Stromal cell of bone marrow (primary cell): Measurements from ENCODE around the gene PALLD.

Experiments used
- DNase-seq: peaks from one replicate; pipeline ENCODE4 v3.0.0-alpha.2; 2012; ENCODE audit warnings: low read depth

Gene PALLD

DNA sequence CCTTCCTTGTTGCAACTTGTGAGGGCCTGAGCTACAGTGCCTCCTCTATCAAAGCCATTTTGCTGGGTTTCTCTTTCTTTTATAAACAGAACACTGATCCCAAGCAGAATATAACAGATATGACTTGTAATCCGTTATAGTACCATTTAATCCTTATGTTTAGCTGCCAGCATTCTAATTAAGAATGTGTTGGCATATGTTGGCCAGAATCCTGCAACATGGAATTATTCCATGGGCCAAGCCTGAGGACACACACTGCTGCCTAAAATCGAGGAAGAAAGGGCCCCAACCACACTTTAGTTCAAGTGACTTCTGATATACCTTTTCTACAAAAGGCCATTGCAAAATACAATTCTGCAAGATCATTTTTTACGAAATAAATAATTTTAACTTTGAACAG lies 28.0 kb downstream of the PALLD start:
- DNase-seq: no peak

DNA sequence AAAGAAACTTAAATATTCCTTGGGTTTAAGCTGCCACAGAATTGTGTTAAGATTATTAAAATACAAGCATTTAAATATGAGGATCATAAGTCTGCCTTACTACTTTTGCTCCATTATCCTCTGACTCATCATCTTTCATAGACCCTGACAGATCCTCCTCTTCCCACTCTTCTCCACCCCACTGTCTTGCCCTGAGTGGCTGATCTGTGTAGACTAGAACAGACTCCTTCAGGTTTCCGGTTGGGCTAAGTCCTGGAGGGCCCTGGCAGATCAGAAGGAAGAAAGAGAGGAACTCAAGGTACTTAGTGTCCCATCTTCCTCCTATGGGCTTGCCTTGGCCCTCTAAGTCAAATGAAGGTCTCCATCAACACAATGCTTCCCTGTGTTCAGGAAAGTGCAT lies 30.7 kb downstream of the PALLD start:
- no peak for DNase-seq

DNA sequence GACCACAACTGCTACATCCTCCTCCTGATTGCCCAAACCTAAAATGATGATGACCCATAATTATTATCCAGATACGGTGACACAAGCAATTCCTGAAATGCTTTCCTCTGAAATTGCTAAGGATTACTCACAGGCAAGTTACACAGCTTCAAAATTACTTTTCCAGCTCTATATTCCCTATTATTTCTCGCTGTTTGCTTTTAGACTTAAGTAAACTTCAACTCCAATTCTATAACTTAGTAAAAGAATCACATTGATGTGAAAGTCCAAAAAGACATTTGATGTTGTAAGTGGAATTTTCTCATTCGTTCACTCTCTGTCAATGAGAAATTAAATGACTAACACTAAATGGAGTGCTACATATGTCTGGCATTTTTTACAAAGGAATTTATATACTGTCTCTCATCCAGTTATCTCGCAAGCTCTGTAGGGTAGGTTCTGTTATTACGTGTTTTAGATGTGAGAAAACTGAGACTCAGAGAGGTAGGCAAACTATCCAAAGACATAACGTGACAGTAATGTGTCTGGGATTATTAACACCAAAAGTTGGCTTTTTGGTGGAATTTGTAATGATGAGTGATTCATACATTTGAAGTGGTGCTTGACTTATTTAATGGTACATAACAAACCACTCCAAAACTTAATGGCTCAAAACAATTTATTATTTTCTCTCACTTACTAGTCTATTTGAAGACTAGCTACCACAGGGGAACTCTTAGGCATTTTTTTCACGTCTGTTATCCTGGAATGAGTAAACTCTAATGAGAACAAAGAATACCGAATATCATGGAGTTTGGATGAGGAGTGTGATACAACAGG lies 31.5 kb downstream of the PALLD start:
- no peak for DNase-seq

DNA sequence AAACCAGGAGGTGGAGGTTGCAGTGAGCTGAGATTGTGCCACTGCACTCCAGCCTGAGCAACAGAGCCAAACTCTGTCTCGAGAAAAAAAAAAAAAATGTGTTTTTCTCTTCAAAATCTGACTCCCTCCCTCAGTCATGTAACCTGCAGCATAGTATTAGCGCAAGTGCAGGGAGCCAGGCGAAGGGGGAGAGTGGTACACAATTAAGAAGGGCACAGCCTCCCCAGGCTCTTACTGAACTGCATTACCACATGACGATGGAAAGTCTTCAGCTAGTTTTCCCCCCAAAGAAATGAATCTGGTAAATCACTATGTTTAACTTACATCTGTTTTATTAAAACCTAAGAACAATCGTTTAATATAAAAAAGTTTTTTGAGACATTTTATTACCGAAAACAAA lies 32.4 kb downstream of the PALLD start:
- no peak for DNase-seq

DNA sequence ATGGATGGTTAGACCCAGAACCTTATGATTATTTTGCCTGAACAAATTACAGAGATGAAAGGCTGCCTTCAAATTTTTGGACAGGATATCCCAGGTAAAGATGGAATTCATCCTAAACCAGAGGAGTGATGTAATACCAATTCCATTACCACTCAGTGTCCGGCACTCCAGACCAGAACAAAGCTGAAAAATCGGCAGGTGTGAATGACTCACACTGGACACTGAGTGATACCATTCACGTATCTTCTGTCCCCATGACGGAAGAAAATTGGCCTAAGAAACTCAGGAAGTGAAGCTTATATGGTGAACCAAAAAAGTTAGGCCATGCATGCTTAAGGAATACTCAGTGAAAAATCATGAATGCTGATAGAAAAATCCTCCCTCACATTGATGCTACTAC lies 34.5 kb downstream of the PALLD start:
- no peak for DNase-seq

DNA sequence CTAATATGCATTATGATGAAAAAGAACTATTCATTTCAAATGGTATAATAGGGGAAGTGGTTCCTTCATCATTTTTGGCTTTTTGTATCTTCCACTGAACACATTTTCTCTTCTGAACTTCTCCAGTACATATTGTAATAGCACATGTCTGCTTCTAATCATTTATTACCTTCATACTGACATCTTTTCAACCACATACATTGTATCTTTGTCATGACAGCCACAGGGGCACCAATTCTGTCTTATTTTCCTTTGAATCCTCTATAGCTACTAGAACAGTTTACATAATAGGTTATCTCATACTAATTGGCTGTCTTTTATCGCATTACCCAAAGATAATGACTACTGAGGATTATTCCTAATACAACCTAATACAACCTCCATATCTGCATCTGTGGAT lies 37.7 kb downstream of the PALLD start:
- no peak for DNase-seq

DNA sequence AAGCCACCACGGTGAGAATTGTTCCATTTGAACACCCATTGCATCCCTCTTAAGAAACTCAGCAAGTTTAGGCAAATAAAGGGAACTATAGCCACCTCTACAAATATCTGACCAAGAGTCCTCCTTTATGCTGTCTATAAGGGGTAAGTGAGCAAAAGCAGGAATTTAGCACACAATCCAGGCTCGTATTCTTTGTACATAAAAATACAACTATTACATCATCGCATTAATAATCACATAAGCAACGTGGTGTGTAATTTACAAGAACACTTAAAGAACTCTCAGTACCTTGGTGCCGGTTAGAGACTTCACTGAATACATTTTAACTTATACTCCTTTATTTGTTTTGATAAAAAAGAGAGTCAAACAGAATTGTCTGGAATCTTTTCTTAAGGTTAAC lies 38.8 kb downstream of the PALLD start:
- no peak for DNase-seq

DNA sequence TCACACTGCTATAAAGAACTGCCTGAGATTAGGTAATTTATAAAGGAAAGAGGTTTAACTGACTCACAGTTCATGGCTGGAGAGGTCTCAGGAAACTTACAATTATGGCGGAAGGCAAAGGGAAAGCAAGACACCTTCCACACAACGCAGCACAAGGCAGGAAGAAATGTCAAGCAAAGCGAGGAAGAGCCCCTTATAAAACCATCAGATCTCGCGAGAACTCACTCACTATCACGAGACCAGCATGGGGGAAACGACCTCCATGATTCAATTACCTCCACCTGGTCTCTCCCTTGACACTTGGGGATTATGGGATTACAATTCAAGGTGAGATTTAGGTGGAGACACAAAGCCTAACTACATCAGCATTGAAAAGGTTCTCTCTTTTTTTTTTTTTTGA lies 39.6 kb downstream of the PALLD start:
- no peak for DNase-seq

DNA sequence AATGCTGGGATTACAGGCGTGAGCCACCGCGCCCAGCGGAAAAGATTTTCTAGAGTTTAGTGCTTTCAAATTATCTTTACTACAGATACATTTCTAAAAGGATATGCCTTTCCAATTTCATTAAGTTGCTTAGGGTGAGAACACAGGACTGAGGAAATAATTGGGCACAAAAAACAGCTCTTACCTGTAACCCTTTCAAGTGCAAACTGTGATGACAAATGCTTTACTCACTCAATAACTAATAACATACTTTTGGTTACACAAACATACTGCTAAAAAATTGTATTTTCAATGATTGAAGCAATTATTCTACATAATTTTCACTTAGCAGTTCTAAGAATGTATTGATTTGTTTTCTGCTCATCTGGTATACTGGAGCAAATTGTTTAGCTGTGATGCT lies 40.2 kb downstream of the PALLD start:
- no peak for DNase-seq

DNA sequence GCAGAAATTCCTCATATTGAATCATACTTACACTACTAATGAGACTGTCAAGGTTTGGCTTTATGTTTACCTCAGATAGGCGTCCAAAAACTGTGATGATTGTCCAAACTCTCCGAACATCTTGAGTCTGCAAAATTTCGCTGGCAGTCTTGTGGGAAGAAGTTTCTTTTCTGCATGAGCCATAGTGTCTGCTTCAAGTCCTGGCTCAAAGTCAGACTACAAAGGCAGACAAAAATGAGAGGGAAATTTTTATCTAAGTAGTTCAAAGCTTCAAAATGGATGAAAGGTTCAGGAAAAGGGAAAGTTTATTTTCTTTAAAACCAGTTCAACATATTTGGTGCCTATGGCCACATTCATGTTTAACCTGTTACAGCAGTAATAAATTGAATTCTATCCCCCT lies 40.7 kb downstream of the PALLD start:
- DNase-seq: no peak

DNA sequence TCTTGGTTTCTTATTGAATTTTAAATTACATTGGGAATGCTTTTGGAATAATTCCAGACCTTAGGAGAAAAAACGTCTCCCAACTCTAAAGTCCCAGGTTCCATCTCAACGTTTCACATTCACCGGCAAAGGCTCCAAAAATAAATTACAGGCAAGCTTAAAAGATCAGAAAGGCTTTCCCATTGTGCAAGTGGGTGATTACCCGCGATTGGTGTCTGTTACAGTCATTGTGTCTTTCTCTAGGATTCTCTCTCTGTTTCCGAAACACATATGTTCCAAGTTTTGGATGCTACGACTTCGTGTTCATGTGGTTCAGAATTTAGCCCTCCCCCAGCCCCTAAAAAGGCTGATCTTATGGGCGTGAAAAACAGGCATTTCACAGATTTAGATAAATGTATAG lies 41.8 kb downstream of the PALLD start:
- no peak for DNase-seq

DNA sequence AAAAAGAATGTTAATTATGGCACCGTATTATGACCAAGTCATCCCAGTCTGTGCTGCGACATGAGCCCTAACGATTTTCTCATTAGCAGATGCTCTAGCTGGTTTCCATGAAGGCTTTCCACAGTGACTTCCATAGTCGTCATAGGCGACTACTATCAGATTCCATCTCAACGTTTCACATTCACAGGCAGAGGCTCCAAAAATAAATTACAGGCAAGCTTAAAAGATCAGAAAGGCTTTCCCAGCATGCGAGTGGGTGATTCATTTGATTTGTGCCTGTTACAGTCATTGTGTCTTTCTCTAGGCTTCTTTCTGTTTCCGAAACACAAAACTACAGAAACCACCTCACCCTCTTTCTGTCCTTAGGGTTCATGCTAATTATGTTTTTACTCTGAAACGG lies 43.2 kb downstream of the PALLD start:
- DNase-seq: peak; percentile 54

DNA sequence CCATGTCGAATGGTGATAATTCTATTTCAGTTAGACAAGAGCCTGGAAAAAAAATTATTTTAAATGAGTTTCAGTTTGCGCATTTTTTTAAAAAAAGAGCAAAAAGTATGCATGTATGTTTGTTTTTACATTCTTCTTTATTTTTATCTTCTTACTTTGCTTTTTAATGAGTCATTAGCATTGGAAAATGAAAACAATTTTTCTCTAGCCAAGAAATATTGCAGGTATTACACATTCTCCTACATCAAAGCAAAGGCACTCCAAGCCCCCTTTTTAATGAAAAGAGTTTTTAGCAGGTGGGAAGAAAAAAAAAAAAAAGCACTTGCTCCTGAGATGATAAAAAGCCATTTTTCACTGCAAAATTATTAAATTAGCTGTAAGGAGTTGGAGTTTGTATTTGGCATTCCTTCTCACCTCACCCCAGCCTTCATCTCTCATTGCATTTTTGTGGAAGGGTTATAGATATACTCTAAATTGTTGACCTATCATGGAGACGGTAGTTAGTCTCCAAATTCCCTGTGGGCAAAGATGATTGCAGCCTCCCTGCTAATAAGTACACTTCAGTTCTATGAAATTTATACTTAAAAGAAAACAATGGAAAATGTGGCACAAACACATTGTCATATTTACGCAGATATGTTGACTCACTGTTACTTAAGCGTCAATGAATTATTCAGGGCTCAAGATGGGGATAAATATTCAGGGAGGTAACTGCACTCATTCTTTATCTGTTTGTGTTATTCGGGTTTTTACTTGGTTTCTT lies 43.8 kb downstream of the PALLD start:
- DNase-seq: no peak

DNA sequence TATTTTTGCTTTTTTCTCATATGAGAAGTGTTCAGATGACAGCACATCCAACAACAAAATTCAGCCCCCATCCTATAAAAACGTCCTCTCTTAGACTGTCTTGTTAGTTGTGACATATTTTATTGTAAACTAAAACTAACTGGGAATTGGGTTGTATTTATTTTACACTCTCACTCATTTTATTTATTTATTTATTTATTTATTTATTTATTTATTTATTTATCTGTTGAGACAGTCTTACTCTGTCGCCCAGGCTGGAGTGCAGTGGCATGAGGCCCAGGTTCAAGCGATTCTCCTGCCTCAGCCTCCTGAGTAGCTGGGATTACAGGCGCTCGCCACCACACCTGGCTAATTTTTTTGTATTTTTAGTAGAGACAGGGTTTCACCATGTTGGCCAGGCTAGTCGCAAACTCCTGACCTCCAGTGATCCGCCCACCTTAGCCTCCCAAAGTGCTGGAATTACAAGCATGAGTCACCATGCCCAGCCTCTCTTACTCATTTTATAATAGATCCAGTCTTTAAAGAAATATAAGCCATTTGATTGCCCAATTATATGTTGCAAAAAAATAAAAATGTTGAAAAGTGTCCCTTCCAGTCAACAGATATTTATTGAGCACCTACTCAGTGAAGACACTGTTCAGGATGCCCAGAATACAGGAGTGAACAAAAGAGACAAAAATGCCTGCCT lies 44.6 kb downstream of the PALLD start:
- DNase-seq: peak; percentile 54

DNA sequence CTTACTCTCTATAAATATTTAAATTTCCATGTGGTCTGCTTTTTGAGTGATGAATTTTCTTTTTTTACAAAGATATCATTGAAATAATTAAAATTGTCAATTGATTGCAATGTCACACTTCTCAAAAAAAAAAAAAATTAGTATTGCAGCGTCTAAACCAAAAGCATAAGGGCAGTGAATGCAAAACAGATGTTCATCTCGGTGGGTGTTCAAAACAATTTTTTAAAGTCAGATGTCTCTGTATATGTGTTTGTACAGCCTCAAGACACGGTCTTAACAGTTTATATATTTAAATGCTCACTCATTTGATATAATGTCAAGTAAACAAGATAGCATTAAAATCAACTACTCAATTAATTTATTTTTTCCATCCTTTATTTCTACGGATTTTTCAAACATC lies 52.3 kb downstream of the PALLD start:
- no peak for DNase-seq

DNA sequence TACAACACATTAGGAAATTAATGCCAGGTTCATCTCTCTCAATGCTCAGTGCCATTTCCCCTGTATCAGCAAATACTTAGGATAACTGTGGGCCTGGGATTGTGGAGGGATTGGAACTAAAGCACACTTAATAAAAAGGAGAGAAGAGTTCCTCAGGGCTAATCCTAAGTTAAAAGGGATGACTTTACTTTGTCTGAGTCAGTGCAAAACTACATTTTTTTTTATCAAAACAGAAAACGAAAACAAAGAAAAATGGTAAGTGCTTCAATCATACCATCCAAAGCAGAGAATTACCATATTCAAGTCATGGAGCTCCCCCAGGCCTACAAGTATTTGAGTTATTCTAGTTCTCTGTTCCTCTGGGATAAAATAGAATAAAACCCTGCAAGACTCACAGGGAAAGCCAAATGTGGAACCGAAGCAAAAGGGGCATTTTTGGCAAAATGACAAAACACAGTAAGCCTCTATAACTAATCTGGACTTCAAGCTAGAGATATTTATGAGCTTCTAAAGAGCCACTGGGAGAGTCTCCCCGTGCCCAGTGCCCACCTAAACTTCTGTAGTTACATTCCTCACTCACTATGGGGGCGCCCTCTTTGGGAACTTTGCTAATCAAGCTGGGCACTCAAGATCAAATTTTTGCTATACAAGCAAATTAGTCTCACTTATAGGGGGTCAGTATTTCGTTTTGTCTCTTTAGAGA lies 53.4 kb downstream of the PALLD start:
- peak; percentile 25 for DNase-seq

DNA sequence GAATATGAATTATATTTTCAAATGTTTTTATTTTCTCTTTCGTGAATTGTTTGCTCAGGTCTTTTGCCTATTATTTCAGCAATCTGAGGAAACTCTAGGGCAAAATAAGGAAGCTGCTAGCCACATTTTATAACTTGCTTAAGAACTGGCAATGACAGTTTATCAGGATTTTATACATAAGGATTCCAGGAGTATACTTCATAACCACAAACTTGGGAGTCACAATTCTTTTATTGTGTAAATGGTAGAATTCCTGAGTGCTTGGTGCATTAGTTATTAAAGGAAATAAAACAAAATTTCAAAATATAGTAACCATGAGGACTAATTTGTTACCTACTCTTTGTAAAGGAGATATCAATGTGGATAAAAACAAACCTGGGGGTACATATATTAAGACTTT lies 54.4 kb downstream of the PALLD start:
- DNase-seq: peak; percentile 74

DNA sequence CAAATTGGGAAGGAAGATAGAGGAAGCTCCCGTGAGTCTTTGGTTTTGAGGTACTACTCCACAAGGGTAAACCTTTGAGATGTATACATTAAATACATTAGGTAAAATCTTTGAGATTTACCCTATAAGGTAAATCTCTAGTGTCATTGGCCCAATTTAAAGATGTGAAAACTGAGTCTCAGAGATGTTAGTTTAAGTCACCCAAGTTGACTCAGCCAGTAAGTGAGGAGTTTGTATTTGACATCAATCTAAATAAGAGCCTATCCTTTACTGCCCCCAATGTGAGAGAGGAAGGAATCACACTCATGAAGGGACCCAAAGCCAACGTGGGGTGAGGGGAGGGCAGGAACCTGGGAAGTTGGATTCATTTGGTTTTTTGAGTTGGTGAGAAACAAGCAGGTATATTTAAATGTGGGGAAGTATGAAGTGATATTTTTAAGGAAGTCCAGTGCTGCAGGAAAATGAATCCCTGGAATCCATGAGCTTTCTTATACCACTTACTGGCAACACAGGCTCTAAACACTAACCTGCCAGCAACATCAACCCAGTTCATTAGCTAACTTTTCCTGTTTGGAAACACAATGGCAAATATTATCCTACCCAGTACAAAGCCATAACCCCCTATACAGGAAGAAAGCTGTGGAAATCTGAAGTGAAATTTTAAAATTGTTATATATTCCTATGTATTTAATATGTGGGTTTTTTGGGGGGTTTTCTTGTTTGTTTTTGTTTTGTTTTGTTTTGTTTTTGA lies 55.3 kb downstream of the PALLD start:
- DNase-seq: no peak

DNA sequence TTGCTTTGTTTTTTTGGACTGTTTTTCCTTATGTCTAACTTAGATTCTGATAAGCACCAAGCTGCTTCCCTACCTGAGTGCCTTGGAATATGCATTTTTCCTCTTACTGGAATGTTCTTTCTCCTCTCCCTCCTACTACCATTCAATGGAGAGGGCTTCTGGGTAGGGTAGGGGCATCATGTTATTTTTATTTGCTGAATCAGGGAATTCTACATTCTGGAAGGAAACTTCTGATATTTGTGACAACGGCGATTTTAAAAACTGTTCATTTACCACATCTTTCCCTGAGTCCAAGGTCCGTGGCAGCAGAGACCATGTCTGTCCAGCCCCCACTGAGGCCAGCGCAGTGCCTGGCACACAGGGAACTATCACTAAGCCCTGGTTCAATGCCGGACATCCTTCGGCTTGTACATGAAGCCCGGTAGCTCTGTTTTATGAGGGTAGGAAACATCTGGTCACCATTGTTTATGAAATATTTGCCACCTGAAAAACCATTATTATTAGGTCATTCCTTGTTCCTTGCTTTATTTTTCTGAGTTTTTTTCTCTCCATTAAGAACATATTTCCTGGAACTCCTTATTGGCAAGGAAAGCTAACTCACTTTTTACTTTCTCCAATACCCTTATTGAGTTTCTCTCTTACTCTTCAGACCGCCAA lies 57.0 kb downstream of the PALLD start:
- no peak for DNase-seq

DNA sequence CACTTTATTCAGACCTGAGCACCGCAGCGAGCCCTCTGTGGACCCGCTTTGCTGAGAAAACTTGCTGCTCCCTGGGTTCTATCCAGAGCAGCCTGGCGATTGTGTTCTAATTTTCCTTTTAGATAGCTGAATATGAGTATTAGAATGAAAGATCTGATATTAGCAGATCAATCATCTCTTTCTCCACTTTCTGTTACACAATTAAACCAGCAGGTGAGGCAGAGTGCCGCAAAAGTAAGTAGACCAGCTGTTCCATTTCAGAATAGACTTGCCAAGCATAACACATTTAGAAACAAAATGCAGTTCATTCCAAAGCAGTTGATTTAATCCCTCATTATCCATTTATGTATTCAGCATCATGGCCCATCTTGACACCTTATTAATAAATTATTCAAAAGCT lies 58.6 kb downstream of the PALLD start:
- no peak for DNase-seq

DNA sequence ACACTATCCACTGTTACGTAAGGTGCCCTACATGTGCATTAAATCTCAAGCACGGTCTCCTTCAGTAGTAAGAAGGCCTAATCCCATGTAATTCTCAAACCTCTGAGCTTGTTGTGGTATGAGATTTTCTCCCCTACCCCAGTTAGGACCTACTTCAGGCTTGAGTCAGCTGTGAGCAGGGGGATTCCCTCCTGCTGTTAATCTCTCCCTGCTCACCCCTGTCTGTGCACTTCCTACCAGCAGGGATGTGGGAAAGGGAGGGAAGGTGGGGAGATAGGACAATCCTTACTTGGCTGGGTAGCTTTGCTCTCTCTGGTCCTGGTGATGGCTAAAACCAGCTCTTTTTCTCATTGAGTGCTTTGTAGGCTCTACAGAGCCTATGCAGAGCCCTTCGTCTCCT lies 60.8 kb downstream of the PALLD start:
- DNase-seq: no peak
